ENCODE data around the gene CLMN. TPM values are rescaled to one million over a fixed set of nuclear protein-coding genes. Genes with fewer than 3 reads are reported as not detected.

The CLMN gene
- total and polyA plus RNA-seq, 2 of the 4 experiments (the other 2 are of a cell fraction): 0.10 to 0.18 TPM

- ATAC-seq (ENCODE audit: low read depth): no peak
- dilution Hi-C loops (cut with HindIII; ENCODE audit: low sequenced_read_pairs, unreplicated experiment): no loop called here
Observed at GRCh38 chr14:95312311-95312710, 7.4 kb downstream of the CLMN start.

More at GRCh38 chr14:95312311-95312710, 7.4 kb downstream of the CLMN start:
- Histone ChIP-seq H3K14ac (replicated peaks; ENCODE audit: low read depth, low read length) (no peak overlapping the region), H3K4ac (ENCODE audit: low read depth, low read length) (no peak overlapping the region), H4K20me1 (ENCODE audit: insufficient read depth, low read length) (no peaks in the 10 kb centered on the region), H2AK5ac (ENCODE audit: low read depth, low read length) (no peak overlapping the region), H3K9me1 (ENCODE audit: insufficient read depth, low read length) (no peaks in the 10 kb centered on the region), H3K4me2 (ENCODE audit: low read depth, low read length) (no peak overlapping the region), H4K5ac (ENCODE audit: low read depth, low read length) (no peak overlapping the region), H2BK15ac (ENCODE audit: low read depth, low read length) (no peak overlapping the region), H3K23ac (ENCODE audit: low read depth, low read length) (no peak overlapping the region), H4K8ac (ENCODE audit: low read depth in 2 of 2, low read length in 2 of 2) (no peak overlapping the region), H3K36me3 (ENCODE audit: control insufficient read depth, insufficient read depth, low read length) (no peaks in the 10 kb centered on the region), H3K4me1 (ENCODE audit: control insufficient read depth, insufficient read depth, low read length) (peaks cover 2% of the 10 kb centered on the region; the same call in 1 of the 2 replicates), H2BK20ac (ENCODE audit: low read depth, low read length) (no peak overlapping the region), H3K79me1 (ENCODE audit: low read depth in 1 of 2, low read length in 2 of 2) (no peaks in the 10 kb centered on the region), H3K27me3 (ENCODE audit: control insufficient read depth, insufficient read depth, low read length) (peaks cover 5% of the 10 kb centered on the region; the same call in 1 of the 2 replicates), H2BK120ac (ENCODE audit: low read depth, low read length) (no peak overlapping the region), H3K9ac (ENCODE audit: low read depth, low read length) (no peak overlapping the region), H3K27ac (ENCODE audit: insufficient read depth, low read length) (no peak overlapping the region), H2AK9ac (replicated peaks; ENCODE audit: low read depth, low read length, poor library complexity) (no peak overlapping the region), H3K56ac (ENCODE audit: extremely low read depth, insufficient read depth, low read length) (no peak overlapping the region), H2BK5ac (ENCODE audit: low read depth, low read length, poor library complexity, severe bottlenecking) (no peak overlapping the region), H3K18ac (ENCODE audit: low read depth, low read length) (no peak overlapping the region), H3K4me3 (ENCODE audit: insufficient read depth, low read depth, low read length) (no peak overlapping the region), H2AFZ (replicated peaks; ENCODE audit: low read length, poor library complexity) (no peak overlapping the region), H4K91ac (ENCODE audit: insufficient read depth, low read depth, low read length) (no peak overlapping the region), H3K9me3 (ENCODE audit: control insufficient read depth, insufficient read depth, low read length) (no peaks in the 10 kb centered on the region; the same call in 1 of the 2 replicates)
- POLR2A ChIA-PET (ENCODE audit: unreplicated experiment): no interaction called here
- intact Hi-C loops (cut with micrococcal nuclease): no loop called here
- DNase-seq: no peak
- 0% methylated on average over 1 of the region's 6 CpGs; no CpG with 5 or more reads in 1 of the 2 experiments for WGBS, 2 experiments (ENCODE audit: extremely low coverage in 2 of 2, insufficient read length in 1 of 2)
- no TSS peak for BruUV-seq (replicated peaks)
- TF ChIP-seq NFE2L2 (IDR thresholded peaks at IDR 0.05; ENCODE audit: low read depth, low read length) (no peak), CTCF (conservative IDR thresholded peaks at IDR 0.05; ENCODE audit: low read depth, low read length) (no peak)
- in situ Hi-C loops (cut with MboI; ENCODE audit: low sequenced_read_pairs): no loop called here
- CTCF ChIA-PET: no interaction called here

Measured in IMR-90 (cell line).